Bronchial epithelial cell (primary cell): ENCODE measurements around the gene LRGUK. TPM values are rescaled to one million over a fixed set of nuclear protein-coding genes. Genes with fewer than 3 reads are reported as not detected.
"Not testable (repeated sequence)": the region's sequence is repeated elsewhere in the genome, so short reads cannot be mapped to it uniquely, and the experiment has no call there.

ENCODE experiments used
- DNase-seq: peaks from one replicate; pipeline ENCODE4 v3.0.0-alpha.2; 2010; ENCODE audit warnings: low read depth
- FAIRE-seq: peaks from 2 replicates; lab custom pipeline; 2011; peaks lifted over from hg19 to GRCh38; lab: Jason Lieb, UNC
- H3K27me3 ChIP-seq: 2 replicates; pipeline ENCODE4 v1.5.1; 2011; ENCODE audit warnings: low read length; ENCODE audit not compliant: control insufficient read depth, insufficient read depth
- H3K36me3 ChIP-seq: 2 replicates; pipeline ENCODE4 v1.5.1; 2011; ENCODE audit warnings: low read length; ENCODE audit not compliant: control insufficient read depth, insufficient read depth
- H3K4me3 ChIP-seq: 2 replicates; pipeline ENCODE4 v1.5.1; 2011; ENCODE audit warnings: mild to moderate bottlenecking, low read depth, low read length, control low read depth
- CTCF ChIP-seq: IDR thresholded peaks from 2 replicates; pipeline ENCODE4 v1.5.1; 2011; ENCODE audit warnings: mild to moderate bottlenecking, moderate library complexity, low read length, control low read depth, inconsistent platforms; ENCODE audit not compliant: insufficient read depth, severe bottlenecking
- total RNA-seq: library from RNA; depleted of rRNA; stranded (reverse); fragments of >200 nt; gene quantifications from 2 replicates; pipeline ENCODE4 v1.2.1, GENCODE V29; 2014

LRGUK gene
- total RNA-seq, 1 donor from 2014 or later = under 0.01 TPM

- Histone ChIP-seq H3K4me3 (no peak overlapping the region), H3K27me3 (no peaks in the 10 kb centered on the region), H3K36me3 (no peaks in the 10 kb centered on the region)
- DNase-seq = no peak
- TF ChIP-seq CTCF = no peak
- FAIRE-seq = no peak
Observed at GRCh38 chr7:134210227-134210626, 83.1 kb downstream of the LRGUK start.

GRCh38 chr7:134210976-134211663 lies 84.0 kb downstream of the LRGUK start:
- no peak for TF ChIP-seq CTCF
- Histone ChIP-seq H3K36me3 (no peaks in the 10 kb centered on the region), H3K27me3 (no peaks in the 10 kb centered on the region), H3K4me3 (no peak overlapping the region)
- no peak for DNase-seq
- no peak for FAIRE-seq

GRCh38 chr7:134211817-134212216 lies 84.7 kb downstream of the LRGUK start:
- Histone ChIP-seq H3K36me3 (no peaks in the 10 kb centered on the region), H3K4me3 (no peak overlapping the region), H3K27me3 (no peaks in the 10 kb centered on the region)
- no peak for DNase-seq
- TF ChIP-seq CTCF = no peak
- no peak for FAIRE-seq

- H3K36me3 ChIP-seq = no peaks in the 10 kb centered on the region
- no peak overlapping the region for H3K4me3 ChIP-seq
- no peak for TF ChIP-seq CTCF
- FAIRE-seq = peak; percentile 18
- no peaks in the 10 kb centered on the region for H3K27me3 ChIP-seq
- peak; percentile 9 for DNase-seq
Observed at GRCh38 chr7:134212576-134213546, 85.7 kb downstream of the LRGUK start.

- no peaks in the 10 kb centered on the region for H3K36me3 ChIP-seq
- no peaks in the 10 kb centered on the region for H3K27me3 ChIP-seq
- no peak for TF ChIP-seq CTCF
- FAIRE-seq (no peak), DNase-seq (no peak)
- no peak overlapping the region for H3K4me3 ChIP-seq
Observed at GRCh38 chr7:134220236-134220635, 93.1 kb downstream of the LRGUK start.

GRCh38 chr7:134231296-134231695 lies 104.2 kb downstream of the LRGUK start:
- FAIRE-seq, H3K4me3 ChIP-seq, H3K27me3 ChIP-seq, DNase-seq, H3K36me3 ChIP-seq: not testable (repeated sequence)
